OCI-LY1 (cell line): ENCODE results near the gene TTC9.
A peak's percentile ranks its signal among the peaks of the same experiment; 100 is the strongest.

Source experiments
- H2AFZ ChIP-seq: fragments of 200-600 bp; sonication (generic), shearing (Covaris generic); 2 replicates; pipeline ENCODE4 v1.6.0; 2014; ENCODE audit warnings: antibody characterized with exemption, mild to moderate bottlenecking, low read length
- H3F3A ChIP-seq: fragments of 200-600 bp; sonication (generic), shearing (Covaris generic); 2 replicates; pipeline ENCODE4 v1.6.0; 2014; ENCODE audit warnings: mild to moderate bottlenecking, antibody characterized with exemption, low read length, moderate library complexity; ENCODE audit not compliant: insufficient read depth
- H3K27ac ChIP-seq: fragments of 200-600 bp; sonication (generic); 2 replicates; pipeline ENCODE4 v1.5.1; 2014; ENCODE audit warnings: low read length, mixed run types, mild to moderate bottlenecking, low read depth; ENCODE audit not compliant: poor library complexity, severe bottlenecking
- H3K27me3 ChIP-seq: fragments of 200-600 bp; sonication (generic); 2 replicates; pipeline ENCODE4 v1.6.0; 2014; ENCODE audit warnings: antibody characterized with exemption, mild to moderate bottlenecking, low read length, moderate library complexity; ENCODE audit not compliant: insufficient read depth
- H3K36me3 ChIP-seq: fragments of 200-600 bp; sonication (generic); 2 replicates; pipeline ENCODE4 v1.6.1; 2014; ENCODE audit warnings: mild to moderate bottlenecking, antibody characterized with exemption, low read length, moderate library complexity, mixed read lengths; ENCODE audit not compliant: insufficient read depth
- H3K4me1 ChIP-seq: fragments of 200-600 bp; sonication (generic); 2 replicates; pipeline ENCODE4 v1.5.1; 2014; ENCODE audit warnings: mild to moderate bottlenecking, low read length, moderate library complexity; ENCODE audit not compliant: insufficient read depth, severe bottlenecking
- H3K4me2 ChIP-seq: fragments of 200-600 bp; sonication (generic), shearing (Covaris generic); 2 replicates; pipeline ENCODE4 v1.6.1; 2014; ENCODE audit warnings: low read length
- H3K4me3 ChIP-seq: fragments of 200-600 bp; sonication (generic); 2 replicates; pipeline ENCODE4 v1.5.1; 2014; ENCODE audit warnings: low read length, low read depth, mild to moderate bottlenecking, mixed read lengths; ENCODE audit not compliant: poor library complexity, severe bottlenecking
- H3K79me2 ChIP-seq: fragments of 200-600 bp; shearing (Covaris generic); 2 replicates; pipeline ENCODE4 v1.6.1; 2016; ENCODE audit warnings: mixed run types, low read length, mixed read lengths; ENCODE audit not compliant: insufficient read depth
- H3K9ac ChIP-seq: fragments of 200-600 bp; sonication (generic), shearing (Covaris generic); 2 replicates; pipeline ENCODE4 v1.6.1; 2014; ENCODE audit warnings: mild to moderate bottlenecking, low read length, mixed read lengths
- H3K9me2 ChIP-seq: fragments of 200-600 bp; sonication (generic), shearing (Covaris generic); 2 replicates; pipeline ENCODE4 v1.6.1; 2014; ENCODE audit warnings: low read depth, mild to moderate bottlenecking, low read length, mixed read lengths
- H3K9me3 ChIP-seq: fragments of 200-600 bp; shearing (Covaris generic); 2 replicates; pipeline ENCODE4 v1.6.1; 2014; ENCODE audit warnings: low read length, mixed read lengths
- H4K20me1 ChIP-seq: fragments of 200-600 bp; sonication (generic), shearing (Covaris generic); 2 replicates; pipeline ENCODE4 v1.6.0; 2016; ENCODE audit warnings: mild to moderate bottlenecking, low read length; ENCODE audit not compliant: insufficient read depth
- EZH2 ChIP-seq: fragments of 200-600 bp; sonication (generic), shearing (Covaris generic); IDR thresholded peaks from 2 replicates; pipeline ENCODE4 v1.8.0; 2017; ENCODE audit warnings: borderline replicate concordance, mixed run types, mild to moderate bottlenecking, antibody characterized with exemption, low read length, moderate library complexity, mixed read lengths
- TF ChIP-seq, protein P1 (sequence below): fragments of 200-600 bp; sonication (generic), shearing (Covaris generic); IDR thresholded peaks from 2 replicates; pipeline ENCODE4 v1.5.1; 2017; ENCODE audit warnings: mild to moderate bottlenecking, antibody characterized with exemption, low read length, moderate library complexity, mixed read lengths

Gene TTC9

DNA sequence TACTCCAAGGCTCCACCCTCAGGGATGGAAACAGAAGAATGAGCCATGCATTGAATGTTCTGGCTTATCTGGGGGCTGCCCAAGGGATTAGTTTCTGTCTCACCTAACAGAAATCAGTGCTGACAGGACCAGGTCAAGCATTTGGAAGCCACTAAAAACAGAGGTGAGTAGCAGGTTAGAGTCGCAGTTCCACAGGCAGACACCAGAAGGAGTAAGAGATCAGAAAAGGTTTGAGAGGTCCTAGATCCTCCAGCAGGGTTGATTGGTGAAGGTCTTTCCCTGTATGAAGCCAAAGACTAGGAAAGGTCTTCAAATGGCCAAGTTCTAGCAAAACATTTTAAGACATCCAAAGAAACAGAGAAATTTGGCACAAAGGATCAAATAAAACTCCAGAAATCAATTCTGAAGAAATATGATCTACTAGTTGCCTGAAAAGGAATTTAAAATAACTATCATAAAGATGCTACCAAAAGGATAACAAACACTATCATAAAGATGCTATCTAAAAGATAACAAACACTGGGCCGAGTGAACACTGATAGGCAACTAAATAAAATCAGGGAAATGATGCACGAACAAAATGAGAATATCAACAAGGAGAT, 19.5 kb upstream of the TTC9 start:
- Histone ChIP-seq H2AFZ (no peak overlapping the region), H3K27me3 (no peaks in the 10 kb centered on the region), H3K36me3 (peaks cover 9% of the 10 kb centered on the region), H3K9me2 (no peaks in the 10 kb centered on the region), H3K27ac (no peak overlapping the region), H3K4me2 (no peak overlapping the region), H4K20me1 (no peaks in the 10 kb centered on the region), H3F3A (no peaks in the 10 kb centered on the region), H3K4me3 (no peak overlapping the region), H3K9ac (no peak overlapping the region), H3K79me2 (no peaks in the 10 kb centered on the region), H3K9me3 (peaks cover 5% of the 10 kb centered on the region), H3K4me1 (no peaks in the 10 kb centered on the region)
- no peak for TF ChIP-seq EZH2
- TF ChIP-seq, protein P1, sequence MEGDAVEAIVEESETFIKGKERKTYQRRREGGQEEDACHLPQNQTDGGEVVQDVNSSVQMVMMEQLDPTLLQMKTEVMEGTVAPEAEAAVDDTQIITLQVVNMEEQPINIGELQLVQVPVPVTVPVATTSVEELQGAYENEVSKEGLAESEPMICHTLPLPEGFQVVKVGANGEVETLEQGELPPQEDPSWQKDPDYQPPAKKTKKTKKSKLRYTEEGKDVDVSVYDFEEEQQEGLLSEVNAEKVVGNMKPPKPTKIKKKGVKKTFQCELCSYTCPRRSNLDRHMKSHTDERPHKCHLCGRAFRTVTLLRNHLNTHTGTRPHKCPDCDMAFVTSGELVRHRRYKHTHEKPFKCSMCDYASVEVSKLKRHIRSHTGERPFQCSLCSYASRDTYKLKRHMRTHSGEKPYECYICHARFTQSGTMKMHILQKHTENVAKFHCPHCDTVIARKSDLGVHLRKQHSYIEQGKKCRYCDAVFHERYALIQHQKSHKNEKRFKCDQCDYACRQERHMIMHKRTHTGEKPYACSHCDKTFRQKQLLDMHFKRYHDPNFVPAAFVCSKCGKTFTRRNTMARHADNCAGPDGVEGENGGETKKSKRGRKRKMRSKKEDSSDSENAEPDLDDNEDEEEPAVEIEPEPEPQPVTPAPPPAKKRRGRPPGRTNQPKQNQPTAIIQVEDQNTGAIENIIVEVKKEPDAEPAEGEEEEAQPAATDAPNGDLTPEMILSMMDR = peak; percentile 93

DNA sequence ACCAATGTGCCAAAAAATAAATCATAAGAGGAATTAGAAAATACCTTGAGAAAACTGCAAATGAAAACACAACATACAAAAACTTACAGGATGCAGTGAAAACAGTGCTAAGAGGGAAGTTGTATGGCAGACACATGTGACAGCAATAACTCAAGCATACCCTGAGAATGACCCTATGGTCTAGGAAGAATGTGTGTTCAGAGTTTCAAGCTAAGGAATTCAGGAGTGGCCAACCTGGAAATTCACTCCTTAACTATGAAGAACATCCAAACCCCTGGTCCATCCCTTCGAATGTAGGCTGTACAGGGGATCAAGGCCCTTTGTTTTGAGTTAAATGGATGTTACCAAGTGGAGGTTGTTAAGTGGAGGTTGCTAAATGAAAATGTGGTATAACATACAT, 16.7 kb upstream of the TTC9 start:
- Histone ChIP-seq H2AFZ (no peak overlapping the region), H3K9me2 (no peaks in the 10 kb centered on the region), H3K79me2 (no peaks in the 10 kb centered on the region), H3K27ac (no peak overlapping the region), H3F3A (no peaks in the 10 kb centered on the region), H3K9ac (no peak overlapping the region), H3K36me3 (peaks cover 9% of the 10 kb centered on the region), H3K27me3 (no peaks in the 10 kb centered on the region), H3K4me3 (no peak overlapping the region), H3K4me2 (no peak overlapping the region), H4K20me1 (no peaks in the 10 kb centered on the region), H3K4me1 (no peaks in the 10 kb centered on the region), H3K9me3 (peaks cover 11% of the 10 kb centered on the region)
- TF ChIP-seq, protein P1 = no peak
- no peak for TF ChIP-seq EZH2

DNA sequence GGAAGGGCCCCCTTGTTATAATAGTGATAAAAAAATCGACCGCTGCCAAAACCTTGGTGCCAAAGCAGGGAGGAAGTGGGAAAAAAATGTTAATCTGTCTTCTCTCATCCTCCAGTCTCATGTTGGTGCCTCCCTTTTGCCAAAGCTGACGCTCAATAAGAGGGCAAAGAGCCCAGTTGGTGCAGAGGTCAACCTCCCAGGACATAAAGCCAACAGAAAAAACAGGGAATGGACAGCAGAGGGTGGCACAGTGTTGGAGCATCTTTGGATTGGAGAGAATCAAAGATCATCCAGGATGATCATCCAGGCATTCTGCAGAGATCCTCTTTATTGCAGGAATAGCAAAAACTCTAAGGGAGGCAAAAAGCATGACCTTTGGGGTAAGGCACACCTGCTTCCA, 9.8 kb upstream of the TTC9 start:
- Histone ChIP-seq H3F3A (no peaks in the 10 kb centered on the region), H4K20me1 (no peaks in the 10 kb centered on the region), H3K36me3 (peaks cover 14% of the 10 kb centered on the region; the same call in 1 of the 2 replicates), H3K9me3 (peaks cover 14% of the 10 kb centered on the region), H3K4me1 (no peaks in the 10 kb centered on the region), H3K9ac (no peak overlapping the region), H3K27ac (no peak overlapping the region), H2AFZ (no peak overlapping the region), H3K4me2 (no peak overlapping the region), H3K27me3 (no peaks in the 10 kb centered on the region), H3K4me3 (no peak overlapping the region), H3K9me2 (no peaks in the 10 kb centered on the region), H3K79me2 (no peaks in the 10 kb centered on the region)
- TF ChIP-seq, protein P1 = no peak
- no peak for TF ChIP-seq EZH2
